Glomerular visceral epithelial cell (primary cell): Measurements from ENCODE around the gene HARS1.
"Not testable (repeated sequence)": the region's sequence is repeated elsewhere in the genome, so short reads cannot be mapped to it uniquely, and the experiment has no call there.

Experiments used
- DNase-seq: peaks from one replicate; pipeline ENCODE4 v3.0.0-alpha.2; 2016; ENCODE audit errors: extremely low spot score

HARS1 gene

GRCh38 chr5:140674629-140675028 is 16.5 kb downstream of the HARS1 start:
- DNase-seq = no peak

DNA sequence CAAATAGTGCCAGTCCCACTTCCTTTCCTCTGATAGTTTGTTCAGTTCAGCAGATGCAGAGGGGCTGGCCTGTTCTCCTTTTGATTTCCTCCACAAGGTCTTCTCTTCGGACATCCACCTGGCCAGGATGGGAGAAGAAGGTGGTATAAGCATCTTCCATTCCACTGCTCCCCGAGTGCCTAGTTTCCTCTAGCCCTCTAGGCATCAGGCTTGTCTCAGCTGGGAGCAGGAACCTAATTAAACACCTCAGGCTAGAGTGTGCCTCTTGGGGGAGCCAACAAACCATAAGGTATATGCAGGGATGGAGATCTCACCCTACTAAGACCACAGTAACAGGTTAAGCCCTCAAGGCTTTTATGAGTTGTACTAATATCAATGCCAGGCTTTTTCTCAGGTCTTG is 17.0 kb downstream of the HARS1 start:
- no peak for DNase-seq

- DNase-seq = no peak
Measured at GRCh38 chr5:140673187-140673976, 17.8 kb downstream of the HARS1 start, which contains the start of gene DND1. DND1 (minus strand) TSS chr5:140673576; CDS start chr5:140673542, 34 bp downstream.

DNA sequence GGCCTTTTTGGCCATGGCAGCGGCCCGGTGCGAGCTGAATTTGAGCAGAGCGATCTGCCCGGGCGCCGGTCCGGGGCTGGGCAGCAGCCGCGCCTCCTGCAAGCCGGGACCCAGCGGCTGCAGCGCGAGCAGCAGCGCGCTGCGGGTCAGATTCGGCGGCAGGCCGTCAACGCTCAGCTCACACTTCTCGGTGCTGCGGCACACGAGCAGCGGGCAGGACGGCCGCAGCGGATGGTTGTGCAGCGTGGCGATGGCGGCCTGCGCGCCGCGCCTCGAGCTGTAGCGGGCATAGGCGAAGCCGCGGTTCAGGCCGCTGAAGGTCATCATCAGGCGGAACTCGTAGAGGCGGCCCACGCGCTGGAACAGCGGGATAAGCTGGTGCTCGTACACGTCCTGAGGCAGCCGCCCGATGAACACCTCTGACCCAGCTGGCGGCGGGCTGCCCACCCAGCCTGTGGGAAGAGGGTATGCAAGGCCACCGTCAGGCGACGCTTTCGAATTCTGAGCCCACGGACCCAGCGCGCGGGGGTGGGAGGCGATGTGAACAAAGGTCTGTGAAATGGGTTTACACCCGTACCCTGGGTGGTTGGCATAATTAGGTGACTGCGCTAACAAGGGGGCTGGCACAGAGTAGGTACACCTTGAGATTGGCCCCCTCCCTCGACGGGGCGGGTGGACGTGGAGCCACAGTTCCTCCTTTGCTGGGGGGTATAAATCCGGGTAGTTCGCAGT is 18.5 kb downstream of the HARS1 start:
- DNase-seq = no peak

DNA sequence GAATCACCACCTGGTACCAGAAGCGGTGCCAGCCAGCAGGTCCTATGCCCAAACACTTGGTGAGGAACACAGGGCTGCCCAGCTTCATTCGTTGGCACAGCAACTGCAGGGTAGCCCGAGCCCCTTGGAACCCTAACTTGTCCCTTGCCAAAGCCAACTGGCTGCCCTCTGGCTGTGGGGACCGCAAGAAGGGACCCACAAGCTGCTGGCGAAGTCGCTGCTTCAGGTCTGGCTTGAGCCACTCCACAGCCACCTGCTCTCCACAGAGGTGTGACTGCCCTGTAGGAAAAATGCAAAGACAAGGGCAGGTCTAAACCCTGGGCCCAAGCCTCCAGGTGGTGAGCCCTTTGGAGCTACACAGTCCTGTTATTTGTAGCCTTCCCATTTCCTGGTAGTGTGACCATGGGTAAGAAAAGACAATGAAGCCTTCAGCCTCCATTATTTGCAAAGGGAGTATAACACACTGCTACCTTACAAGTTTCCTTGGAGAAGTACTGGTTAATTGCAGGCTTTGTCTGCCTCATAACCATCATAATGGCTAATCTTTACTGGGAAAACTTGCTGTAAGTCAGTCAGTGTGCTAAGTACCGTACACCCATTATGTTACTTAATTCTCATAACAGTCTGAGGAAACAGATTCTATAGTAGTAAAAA is 19.6 kb downstream of the HARS1 start:
- DNase-seq = no peak

- not testable (repeated sequence) for DNase-seq
Measured at GRCh38 chr5:140671035-140671434, 20.1 kb downstream of the HARS1 start.

GRCh38 chr5:140664359-140665119 is 26.6 kb downstream of the HARS1 start, which contains the start of gene WDR55:
WDR55 (plus strand) TSS chr5:140664904; CDS start chr5:140664913, 9 bp downstream.
- DNase-seq = peak; percentile 95

DNA sequence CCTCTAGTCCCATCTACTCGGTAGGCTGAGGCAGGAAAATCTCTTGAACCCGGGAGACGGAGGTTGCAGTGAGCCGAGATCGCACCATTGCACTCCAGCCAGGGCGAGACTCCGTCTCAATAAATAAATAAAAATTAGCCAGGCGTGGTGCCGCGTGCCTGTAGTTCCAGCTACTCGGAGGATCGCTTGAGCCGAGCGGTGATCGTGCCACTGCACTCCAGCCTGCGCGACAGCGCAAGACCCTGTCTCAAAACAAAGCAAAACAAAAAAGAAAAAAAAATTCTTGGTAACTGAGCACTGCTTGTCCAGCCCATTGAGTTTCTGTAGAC is 27.2 kb downstream of the HARS1 start:
- DNase-seq = no peak

GRCh38 chr5:140660371-140660770 is 30.8 kb downstream of the HARS1 start:
- not testable (repeated sequence) for DNase-seq

DNA sequence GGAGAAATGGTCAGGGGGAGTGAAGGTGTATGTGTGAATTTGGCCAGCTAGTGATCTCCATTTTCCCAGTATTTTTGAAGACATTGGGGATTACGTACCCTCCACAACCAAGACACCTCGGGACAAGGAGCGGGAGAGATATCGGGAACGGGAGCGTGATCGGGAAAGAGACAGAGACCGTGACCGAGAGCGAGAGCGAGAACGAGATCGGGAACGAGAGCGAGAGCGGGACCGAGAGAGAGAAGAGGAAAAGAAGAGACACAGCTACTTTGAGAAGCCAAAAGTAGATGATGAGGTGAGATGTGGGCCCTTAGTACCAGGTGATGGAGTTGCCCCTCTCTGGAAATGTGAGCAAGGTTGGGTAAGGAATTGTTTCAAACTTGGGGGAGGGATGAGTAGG is 32.3 kb downstream of the HARS1 start:
- no peak for DNase-seq

GRCh38 chr5:140647042-140647419 is 44.1 kb downstream of the HARS1 start:
- DNase-seq = no peak

GRCh38 chr5:140642718-140643117 is 48.5 kb downstream of the HARS1 start:
- DNase-seq = peak; percentile 45

DNA sequence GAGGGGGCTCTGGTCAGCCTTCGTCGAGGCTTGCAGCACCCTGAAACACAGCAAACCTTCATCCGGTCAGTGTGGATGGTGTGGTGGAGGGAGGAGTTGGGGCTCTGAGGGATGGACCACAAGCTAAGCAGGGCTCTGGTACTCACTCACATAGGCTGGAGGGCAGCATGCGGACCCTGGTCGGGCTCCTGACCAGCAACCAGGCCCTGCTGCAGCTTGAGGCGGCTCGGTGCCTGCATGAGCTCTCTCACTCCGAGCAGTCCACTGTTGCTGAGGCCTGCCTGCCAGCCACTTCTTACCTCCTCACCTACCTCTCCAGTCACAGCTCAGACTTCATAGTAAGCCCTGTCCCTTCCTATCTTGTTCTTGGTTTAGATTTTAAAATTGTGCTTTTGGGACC is 49.5 kb downstream of the HARS1 start:
- DNase-seq = no peak

DNA sequence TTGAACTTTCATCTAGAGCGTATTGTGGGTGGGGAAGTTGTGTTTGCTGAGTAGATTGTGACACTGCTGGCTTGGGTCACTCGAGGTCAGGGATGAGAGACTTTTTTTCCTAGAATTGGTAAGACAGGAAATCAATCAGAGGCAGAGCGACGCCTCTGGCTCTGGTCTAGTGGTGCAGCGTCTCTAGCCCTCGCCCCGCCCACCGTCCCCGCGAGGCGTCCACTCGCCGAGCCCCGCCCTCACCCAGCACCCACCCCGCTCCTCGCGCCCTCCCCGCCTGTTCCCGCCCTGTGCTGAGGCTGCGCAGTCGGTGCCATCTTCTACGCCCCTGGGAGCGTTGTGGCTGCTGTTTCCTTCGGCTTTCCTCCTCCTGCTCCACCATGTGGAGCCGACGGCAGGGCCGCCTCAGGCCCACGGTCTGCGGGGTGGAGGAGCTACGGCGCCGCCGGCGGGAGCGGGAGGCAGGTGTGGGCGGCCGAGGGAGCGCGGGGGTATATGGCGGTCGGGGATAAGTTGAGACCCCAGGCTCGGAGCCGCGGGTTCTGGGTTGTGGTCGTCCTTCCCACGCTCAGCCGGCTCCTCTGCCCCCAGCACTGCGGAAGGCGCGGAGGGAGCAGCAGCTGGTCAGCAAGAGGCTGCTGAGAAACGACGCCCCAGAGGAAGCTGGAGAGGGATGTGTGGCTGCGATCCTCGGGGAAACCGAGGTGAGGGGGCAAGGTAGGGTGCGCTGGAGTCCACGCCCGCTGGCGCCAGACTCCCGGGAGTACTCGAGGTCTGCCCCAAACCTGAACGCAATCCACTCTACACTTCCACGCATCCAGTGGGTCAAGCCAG is 51.8 kb downstream of the HARS1 start, which contains the start of gene TMCO6:
TSS of gene TMCO6 (plus strand) at position 304 of the 834 bp plus-strand sequence. CDS start at position 381, 77 bp downstream.
- DNase-seq = peak; percentile 95

- DNase-seq = not testable (repeated sequence)
Measured at GRCh38 chr5:140638898-140639147, 52.3 kb downstream of the HARS1 start.

DNA sequence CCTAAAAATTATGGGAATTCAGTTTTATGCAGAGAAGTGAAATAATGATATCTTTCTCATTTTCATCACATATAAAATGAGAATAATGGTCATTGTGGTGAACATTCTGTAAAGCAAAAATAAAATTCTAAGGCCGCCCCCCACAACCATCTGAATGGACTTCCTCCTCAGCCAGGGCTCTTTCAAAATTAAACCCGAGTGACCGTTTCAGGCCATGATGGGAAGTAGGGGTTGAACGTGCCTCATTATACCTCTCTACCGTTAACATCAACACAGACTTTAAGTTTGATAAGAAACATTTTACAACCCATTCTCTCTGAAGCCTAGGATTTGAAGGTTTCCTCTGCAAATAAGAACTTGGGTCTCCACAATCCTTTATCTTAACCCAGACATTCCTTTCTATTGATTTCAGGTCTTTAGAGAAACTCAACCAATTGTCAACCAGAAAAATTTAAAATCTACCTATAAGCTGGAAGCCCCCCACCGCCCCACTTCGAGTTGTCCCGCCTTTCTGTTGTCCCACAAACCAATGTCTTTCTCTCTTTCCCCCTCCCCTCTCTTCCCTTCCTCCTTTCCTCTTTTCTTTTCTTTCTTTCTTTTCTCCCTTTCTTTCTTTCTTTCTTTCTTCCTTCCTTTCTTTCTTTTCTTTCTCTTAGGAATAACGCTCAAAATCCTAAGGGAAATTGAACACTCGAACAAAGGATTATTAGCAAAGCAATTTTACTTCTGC is 53.6 kb downstream of the HARS1 start:
- DNase-seq = no peak

DNA sequence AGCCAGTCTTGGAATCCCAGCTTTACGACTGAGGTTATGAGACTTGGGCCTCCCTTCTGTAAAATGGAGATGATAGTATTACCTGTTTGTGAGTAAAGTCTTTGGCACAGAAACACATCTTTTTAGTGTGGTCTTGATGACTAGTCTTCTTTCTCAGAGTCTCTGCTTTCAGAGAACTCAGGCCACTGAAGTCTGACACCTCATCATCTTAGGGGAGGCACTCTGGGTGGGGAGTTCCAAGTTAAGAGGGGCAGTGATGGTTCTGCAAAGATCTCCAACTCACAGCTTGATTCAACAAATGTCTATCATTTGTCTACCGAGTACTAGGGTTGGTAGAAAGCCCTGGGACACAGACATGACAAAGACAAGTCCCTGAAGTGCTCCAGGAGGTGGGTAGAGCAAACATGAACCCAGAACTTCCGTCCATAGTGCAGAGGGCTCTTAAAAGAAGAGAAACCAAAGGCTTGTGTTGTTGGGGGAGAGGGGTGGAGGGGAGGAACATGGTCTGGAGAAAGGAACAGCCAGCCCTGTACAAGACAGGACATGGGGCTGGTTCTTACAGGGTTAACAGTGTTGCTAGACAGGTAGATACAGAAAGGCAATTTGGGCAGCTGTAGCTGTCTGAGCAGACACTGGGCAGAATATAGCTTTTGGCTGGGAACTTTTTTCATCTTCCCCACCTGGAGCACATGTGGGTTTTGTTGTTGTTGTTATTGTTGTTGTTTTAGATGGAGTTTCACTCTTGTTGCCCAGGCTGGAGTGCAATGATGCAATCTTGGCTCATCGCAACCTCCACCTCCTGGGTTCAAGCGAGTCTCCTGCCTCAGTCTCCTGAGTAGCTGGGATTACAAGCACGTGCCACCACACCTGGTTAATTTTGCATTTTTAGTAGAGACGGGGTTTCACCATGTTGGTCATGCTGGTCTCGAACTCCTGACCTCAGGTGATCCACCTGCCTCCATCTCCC is 55.6 kb downstream of the HARS1 start:
- no peak for DNase-seq

GRCh38 chr5:140634103-140634502 is 57.1 kb downstream of the HARS1 start:
- no peak for DNase-seq

DNA sequence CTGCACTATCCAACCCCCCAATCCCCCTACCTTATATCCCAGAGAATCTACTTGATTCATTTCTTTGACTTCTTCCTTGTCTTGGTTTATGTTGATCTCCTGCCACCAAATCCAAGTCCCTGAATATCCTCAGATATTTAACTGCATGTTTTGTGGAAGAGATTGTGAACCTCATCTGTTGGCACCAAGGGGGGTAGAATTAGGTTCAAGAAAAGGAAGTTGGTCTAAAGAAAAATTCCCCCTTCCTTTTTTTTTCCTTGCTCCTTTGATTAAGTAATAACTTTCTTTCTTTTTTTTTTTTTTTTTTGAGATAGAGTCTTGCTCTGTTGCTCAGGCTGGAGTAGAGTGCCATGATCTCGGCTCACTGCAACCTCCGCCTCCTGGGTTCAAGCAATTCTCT is 57.7 kb downstream of the HARS1 start:
- DNase-seq = no peak
